DOHH2 (cell line): ENCODE measurements around the gene TOP2A.

Experiments
- H3F3A ChIP-seq: fragments of 200-600 bp; sonication (generic), shearing (Covaris generic); 2 replicates; pipeline ENCODE4 v1.6.0; 2016; ENCODE audit warnings: antibody characterized with exemption, mild to moderate bottlenecking; ENCODE audit not compliant: control insufficient read depth, insufficient read depth
- H3K27ac ChIP-seq: fragments of 200-600 bp; sonication (generic); 2 replicates; pipeline ENCODE4 v1.5.1; 2014; ENCODE audit warnings: low read depth, mild to moderate bottlenecking, low read length, moderate library complexity
- H3K27me3 ChIP-seq: fragments of 200-600 bp; sonication (generic); 2 replicates; pipeline ENCODE4 v1.6.1; 2014; ENCODE audit warnings: mild to moderate bottlenecking, low read length, mixed read lengths; ENCODE audit not compliant: control insufficient read depth
- H3K36me3 ChIP-seq: fragments of 200-600 bp; sonication (generic); 2 replicates; pipeline ENCODE4 v1.6.1; 2014; ENCODE audit warnings: mild to moderate bottlenecking, low read length, moderate library complexity, mixed read lengths; ENCODE audit not compliant: control insufficient read depth
- H3K4me1 ChIP-seq: fragments of 200-600 bp; sonication (generic); 2 replicates; pipeline ENCODE4 v1.6.1; 2014; ENCODE audit warnings: mild to moderate bottlenecking, low read length, mixed read lengths; ENCODE audit not compliant: control insufficient read depth
- H3K4me2 ChIP-seq: fragments of 200-600 bp; sonication (generic); 2 replicates; pipeline ENCODE4 v1.6.0; 2014; ENCODE audit warnings: mild to moderate bottlenecking, low read length, moderate library complexity
- H3K4me3 ChIP-seq: fragments of 200-600 bp; sonication (generic); 2 replicates; pipeline ENCODE4 v1.5.1; 2014; ENCODE audit warnings: mild to moderate bottlenecking, low read length, mixed read lengths
- H3K79me2 ChIP-seq: fragments of 200-600 bp; sonication (generic); 2 replicates; pipeline ENCODE4 v1.6.1; 2014; ENCODE audit warnings: mild to moderate bottlenecking, low read length, mixed read lengths; ENCODE audit not compliant: control insufficient read depth
- H3K9me2 ChIP-seq: fragments of 200-600 bp; sonication (generic); replicated peaks from 2 replicates; pipeline ENCODE4 v1.6.1; 2014; ENCODE audit warnings: mild to moderate bottlenecking, low read length, mixed read lengths; ENCODE audit not compliant: control insufficient read depth
- H3K9me3 ChIP-seq: fragments of 200-600 bp; sonication (generic); 2 replicates; pipeline ENCODE4 v1.6.1; 2014; ENCODE audit warnings: antibody characterized with exemption, low read length, mixed read lengths; ENCODE audit not compliant: control insufficient read depth, insufficient read depth
- H4K20me1 ChIP-seq: fragments of 200-600 bp; sonication (generic); 2 replicates; pipeline ENCODE4 v1.6.0; 2014; ENCODE audit warnings: low read depth, mild to moderate bottlenecking, antibody characterized with exemption, low read length, moderate library complexity; ENCODE audit not compliant: control insufficient read depth, insufficient read depth
- EZH2phosphoT487 ChIP-seq: fragments of 200-600 bp; sonication (generic); IDR thresholded peaks from 2 replicates; pipeline ENCODE4 v1.6.1; 2017; ENCODE audit warnings: borderline replicate concordance, mild to moderate bottlenecking, antibody characterized with exemption, low read length, moderate library complexity, mixed read lengths
- TF ChIP-seq, protein P1 (sequence below): fragments of 200-600 bp; sonication (generic); IDR thresholded peaks from one replicate; pipeline ENCODE4 v1.5.1; 2014; ENCODE audit warnings: antibody characterized with exemption, mild to moderate bottlenecking, low read depth, low read length; ENCODE audit not compliant: poor library complexity, severe bottlenecking

Gene TOP2A

DNA sequence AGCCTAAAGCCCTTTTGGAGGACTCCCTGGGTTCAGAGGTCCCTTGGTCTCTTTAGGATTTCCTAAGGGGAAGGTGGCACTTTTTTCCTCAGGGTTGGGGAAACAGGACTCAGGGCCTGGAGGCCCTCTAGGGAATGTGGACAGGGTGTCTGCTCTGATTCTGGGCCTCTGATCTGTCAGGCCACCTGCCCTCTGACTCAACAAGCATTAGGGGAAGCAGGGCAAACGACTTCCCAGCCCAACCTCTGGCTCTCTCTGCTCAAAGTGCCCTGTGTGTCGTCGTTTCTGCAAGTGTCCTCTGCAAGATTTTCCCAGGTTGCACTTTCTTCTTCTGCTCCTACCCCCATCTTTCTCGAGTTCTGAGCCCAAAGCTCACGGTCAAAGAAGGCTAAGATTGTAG lies 18.9 kb upstream of the TOP2A start:
- H3K4me1 ChIP-seq = peaks cover 7% of the 10 kb centered on the region; the same call in 1 of the 2 replicates
- H4K20me1 ChIP-seq = no peaks in the 10 kb centered on the region
- no peaks in the 10 kb centered on the region for H3K9me3 ChIP-seq
- peaks cover 10% of the 10 kb centered on the region for H3K27me3 ChIP-seq
- no peak overlapping the region for H3K4me3 ChIP-seq
- H3K79me2 ChIP-seq = no peaks in the 10 kb centered on the region
- H3K27ac ChIP-seq = no peak overlapping the region
- H3K9me2 ChIP-seq = no peaks in the 10 kb centered on the region
- no peaks in the 10 kb centered on the region for H3F3A ChIP-seq
- TF ChIP-seq EZH2phosphoT487 = no peak
- TF ChIP-seq, protein P1, sequence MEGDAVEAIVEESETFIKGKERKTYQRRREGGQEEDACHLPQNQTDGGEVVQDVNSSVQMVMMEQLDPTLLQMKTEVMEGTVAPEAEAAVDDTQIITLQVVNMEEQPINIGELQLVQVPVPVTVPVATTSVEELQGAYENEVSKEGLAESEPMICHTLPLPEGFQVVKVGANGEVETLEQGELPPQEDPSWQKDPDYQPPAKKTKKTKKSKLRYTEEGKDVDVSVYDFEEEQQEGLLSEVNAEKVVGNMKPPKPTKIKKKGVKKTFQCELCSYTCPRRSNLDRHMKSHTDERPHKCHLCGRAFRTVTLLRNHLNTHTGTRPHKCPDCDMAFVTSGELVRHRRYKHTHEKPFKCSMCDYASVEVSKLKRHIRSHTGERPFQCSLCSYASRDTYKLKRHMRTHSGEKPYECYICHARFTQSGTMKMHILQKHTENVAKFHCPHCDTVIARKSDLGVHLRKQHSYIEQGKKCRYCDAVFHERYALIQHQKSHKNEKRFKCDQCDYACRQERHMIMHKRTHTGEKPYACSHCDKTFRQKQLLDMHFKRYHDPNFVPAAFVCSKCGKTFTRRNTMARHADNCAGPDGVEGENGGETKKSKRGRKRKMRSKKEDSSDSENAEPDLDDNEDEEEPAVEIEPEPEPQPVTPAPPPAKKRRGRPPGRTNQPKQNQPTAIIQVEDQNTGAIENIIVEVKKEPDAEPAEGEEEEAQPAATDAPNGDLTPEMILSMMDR = no peak
- no peak overlapping the region for H3K4me2 ChIP-seq
- no peaks in the 10 kb centered on the region for H3K36me3 ChIP-seq

DNA sequence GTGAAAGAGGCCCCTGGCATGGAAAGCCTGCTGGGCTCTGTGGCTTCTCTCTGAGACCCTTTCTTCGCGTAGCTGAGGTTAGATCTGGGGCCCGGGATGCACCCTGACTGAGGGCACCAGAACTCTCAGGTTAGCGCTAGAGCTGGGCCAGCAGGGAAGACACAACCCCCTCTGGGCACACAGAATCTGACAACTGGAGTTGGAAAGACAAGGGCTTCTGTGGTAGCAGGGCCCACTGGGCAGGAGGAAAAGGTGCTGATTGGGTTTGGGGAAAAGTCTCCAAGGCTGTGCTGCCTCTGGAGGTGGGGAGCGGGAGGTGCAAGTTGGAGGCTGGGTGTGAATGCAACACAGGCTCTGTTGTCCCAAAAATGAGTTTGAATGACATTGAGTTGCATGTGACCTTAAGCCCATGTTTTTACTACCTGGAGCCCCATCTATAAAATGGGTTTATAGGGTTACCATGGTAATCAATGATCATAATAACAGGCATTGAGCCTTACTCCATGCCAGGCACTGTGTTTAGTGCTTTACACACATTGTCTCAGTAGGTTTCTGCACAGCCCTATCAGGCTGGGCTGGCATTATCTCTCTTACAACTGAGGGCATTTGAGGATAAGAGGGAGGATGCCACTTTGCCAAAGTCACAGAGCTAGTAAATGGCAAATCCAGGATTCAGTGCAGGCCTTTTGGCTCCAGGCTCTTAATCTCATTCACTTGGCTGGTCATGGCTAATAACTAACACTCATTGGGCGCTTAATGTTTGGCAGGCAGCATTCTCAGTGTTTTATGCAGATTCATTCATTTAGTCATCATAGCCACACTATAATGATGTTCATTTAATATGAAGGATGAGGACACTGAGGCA lies 16.1 kb upstream of the TOP2A start:
- H3K4me3 ChIP-seq = no peak overlapping the region
- peaks cover 5% of the 10 kb centered on the region; the same call in 1 of the 2 replicates for H3K27me3 ChIP-seq
- no peak overlapping the region for H3K27ac ChIP-seq
- no peaks in the 10 kb centered on the region for H3K9me3 ChIP-seq
- H3K4me2 ChIP-seq = no peak overlapping the region
- H3F3A ChIP-seq = no peaks in the 10 kb centered on the region
- peaks cover 7% of the 10 kb centered on the region; the same call in 1 of the 2 replicates for H3K4me1 ChIP-seq
- TF ChIP-seq, protein P1 = peak; percentile 65
- no peak for TF ChIP-seq EZH2phosphoT487
- no peaks in the 10 kb centered on the region for H4K20me1 ChIP-seq
- H3K9me2 ChIP-seq = no peaks in the 10 kb centered on the region
- H3K36me3 ChIP-seq = no peaks in the 10 kb centered on the region
- H3K79me2 ChIP-seq = no peaks in the 10 kb centered on the region

DNA sequence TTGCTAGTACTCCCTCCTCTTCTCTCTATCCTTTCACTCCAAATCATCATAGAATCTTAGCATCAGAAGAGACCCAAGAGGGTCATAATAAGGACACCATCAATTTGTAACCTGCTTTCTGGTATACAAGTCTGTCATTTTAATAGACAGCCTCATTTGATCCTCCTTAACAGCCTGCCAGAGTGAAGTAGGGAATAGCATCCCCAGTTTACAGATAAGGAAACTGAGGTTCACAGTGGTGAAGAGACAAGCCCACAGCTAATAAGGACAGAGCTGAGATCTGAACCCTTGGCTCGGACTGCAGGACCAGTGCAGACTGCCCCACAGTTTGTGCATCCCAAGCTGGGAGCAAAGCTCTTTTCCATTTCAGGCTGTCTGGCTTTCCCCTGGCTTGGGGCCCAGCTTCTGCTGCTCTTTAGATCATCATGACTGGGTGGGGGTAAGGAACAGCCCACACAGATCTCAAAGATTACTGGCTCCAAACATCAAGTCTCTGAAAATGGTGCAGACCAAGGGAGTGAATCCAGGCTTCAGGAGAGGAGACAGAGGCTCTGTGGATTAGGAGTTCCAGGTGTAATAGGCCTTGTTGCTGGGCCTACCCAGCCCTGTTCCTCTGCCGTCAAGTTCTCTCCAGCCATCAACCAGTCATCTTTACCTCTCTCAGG lies 15.3 kb upstream of the TOP2A start:
- no peaks in the 10 kb centered on the region for H3K36me3 ChIP-seq
- no peak overlapping the region for H3K27ac ChIP-seq
- H3K9me2 ChIP-seq = no peaks in the 10 kb centered on the region
- peaks cover 6% of the 10 kb centered on the region; the same call in 1 of the 2 replicates for H3K27me3 ChIP-seq
- peaks cover 7% of the 10 kb centered on the region; the same call in 1 of the 2 replicates for H3K4me1 ChIP-seq
- H4K20me1 ChIP-seq = no peaks in the 10 kb centered on the region
- no peak overlapping the region for H3K4me2 ChIP-seq
- no peaks in the 10 kb centered on the region for H3K9me3 ChIP-seq
- H3F3A ChIP-seq = no peaks in the 10 kb centered on the region
- TF ChIP-seq EZH2phosphoT487 = no peak
- TF ChIP-seq, protein P1 = no peak
- no peaks in the 10 kb centered on the region for H3K79me2 ChIP-seq
- H3K4me3 ChIP-seq = no peak overlapping the region
